Fibroblast of lung (primary cell): ENCODE results near the gene CABP4.

Experiments
- EZH2 ChIP-seq: IDR thresholded peaks from 2 replicates; pipeline ENCODE4 v1.5.1; 2012; ENCODE audit warnings: low read length, control low read depth, mild to moderate bottlenecking; ENCODE audit errors: missing control alignments
- TF ChIP-seq, protein P1 (sequence below), 2 donors: IDR thresholded peaks in 1 of 2; conservative IDR thresholded peaks in 1 of 2; 1 replicate in 1 of 2; 2 replicates in 1 of 2; pipeline ENCODE4 v1.5.1; 2011 to 2012; ENCODE audit warnings: low read length in 2 of 2, control low read depth in 1 of 2, inconsistent platforms in 1 of 2, low read depth in 1 of 2, mild to moderate bottlenecking in 1 of 2

DNA sequence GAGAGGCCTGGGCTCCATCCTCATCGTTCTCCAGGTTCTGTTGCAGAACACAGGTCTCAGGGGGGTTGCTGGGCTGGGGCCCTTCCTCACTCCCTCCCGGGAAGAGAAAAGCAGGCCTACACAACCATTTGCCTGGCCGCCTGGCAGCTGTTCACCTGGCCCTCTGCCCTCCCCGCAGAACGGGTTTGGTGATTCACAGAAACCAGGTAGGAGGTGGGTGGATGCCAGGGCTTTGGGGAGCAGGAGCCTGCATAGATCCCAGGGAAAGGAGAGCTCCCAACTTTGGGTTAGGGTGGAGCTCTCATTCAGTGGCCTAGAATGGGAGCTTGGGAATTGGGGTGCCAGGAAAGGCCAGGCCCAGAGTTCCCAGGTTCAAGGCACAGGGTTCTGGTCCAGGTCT, 12.9 kb downstream of the CABP4 start:
- TF ChIP-seq, protein P1, sequence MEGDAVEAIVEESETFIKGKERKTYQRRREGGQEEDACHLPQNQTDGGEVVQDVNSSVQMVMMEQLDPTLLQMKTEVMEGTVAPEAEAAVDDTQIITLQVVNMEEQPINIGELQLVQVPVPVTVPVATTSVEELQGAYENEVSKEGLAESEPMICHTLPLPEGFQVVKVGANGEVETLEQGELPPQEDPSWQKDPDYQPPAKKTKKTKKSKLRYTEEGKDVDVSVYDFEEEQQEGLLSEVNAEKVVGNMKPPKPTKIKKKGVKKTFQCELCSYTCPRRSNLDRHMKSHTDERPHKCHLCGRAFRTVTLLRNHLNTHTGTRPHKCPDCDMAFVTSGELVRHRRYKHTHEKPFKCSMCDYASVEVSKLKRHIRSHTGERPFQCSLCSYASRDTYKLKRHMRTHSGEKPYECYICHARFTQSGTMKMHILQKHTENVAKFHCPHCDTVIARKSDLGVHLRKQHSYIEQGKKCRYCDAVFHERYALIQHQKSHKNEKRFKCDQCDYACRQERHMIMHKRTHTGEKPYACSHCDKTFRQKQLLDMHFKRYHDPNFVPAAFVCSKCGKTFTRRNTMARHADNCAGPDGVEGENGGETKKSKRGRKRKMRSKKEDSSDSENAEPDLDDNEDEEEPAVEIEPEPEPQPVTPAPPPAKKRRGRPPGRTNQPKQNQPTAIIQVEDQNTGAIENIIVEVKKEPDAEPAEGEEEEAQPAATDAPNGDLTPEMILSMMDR (conservative IDR thresholded peaks at IDR 0.05 in 1 of 2, IDR thresholded peaks at IDR 0.05 in 1 of 2; ENCODE audit: low read depth in 1 of 2, low read length in 2 of 2): no peak
- no peak for TF ChIP-seq EZH2
